NCI-H1048 (cell line): ENCODE measurements around the gene LTO1.
"Not testable (repeated sequence)": the region's sequence is repeated elsewhere in the genome, so short reads cannot be mapped to it uniquely, and the experiment has no call there.

Experiments
- DNase-seq: peaks from one replicate; lab custom pipeline; 2025; lab: John Stamatoyannopoulos, UW

Gene LTO1

GRCh38 chr11:69700278-69701140 is 25.4 kb upstream of the LTO1 start:
- no peak for DNase-seq

- DNase-seq, result no peak
These were observed 24.1 kb upstream of the LTO1 start for GRCh38 chr11:69699213-69699612.

- DNase-seq, result no peak
These were observed 23.2 kb upstream of the LTO1 start for GRCh38 chr11:69698362-69698761.

- DNase-seq, result no peak
These were observed 22.7 kb upstream of the LTO1 start for GRCh38 chr11:69697861-69698260.

- no peak for DNase-seq
These were observed 22.3 kb upstream of the LTO1 start for GRCh38 chr11:69697469-69697843.

- no peak for DNase-seq
These were observed 21.8 kb upstream of the LTO1 start for GRCh38 chr11:69696749-69697468.

- not testable (repeated sequence) for DNase-seq
These were observed 20.8 kb upstream of the LTO1 start for GRCh38 chr11:69695995-69696394.

- DNase-seq, result no peak
These were observed 20.4 kb upstream of the LTO1 start for GRCh38 chr11:69695581-69695980.

GRCh38 chr11:69694781-69695180 is 19.6 kb upstream of the LTO1 start:
- no peak for DNase-seq

- no peak for DNase-seq
These were observed 17.3 kb upstream of the LTO1 start for GRCh38 chr11:69692422-69692821.

- no peak for DNase-seq
These were observed 16.3 kb upstream of the LTO1 start for GRCh38 chr11:69691463-69691862.

GRCh38 chr11:69689484-69690319 is 14.5 kb upstream of the LTO1 start:
- DNase-seq, result no peak

GRCh38 chr11:69687969-69688771 is 13.0 kb upstream of the LTO1 start:
- DNase-seq, result not testable (repeated sequence)

- no peak for DNase-seq
These were observed 11.7 kb upstream of the LTO1 start for GRCh38 chr11:69686856-69687255.

GRCh38 chr11:69686452-69686851 is 11.3 kb upstream of the LTO1 start:
- DNase-seq, result no peak

GRCh38 chr11:69685348-69685747 is 10.2 kb upstream of the LTO1 start:
- DNase-seq, result no peak

- no peak for DNase-seq
These were observed 9.5 kb upstream of the LTO1 start for GRCh38 chr11:69684651-69685050.

- no peak for DNase-seq
These were observed 8.7 kb upstream of the LTO1 start for GRCh38 chr11:69683764-69684333.

GRCh38 chr11:69682681-69683326 is 7.7 kb upstream of the LTO1 start:
- DNase-seq, result no peak

GRCh38 chr11:69682221-69682620 is 7.1 kb upstream of the LTO1 start:
- DNase-seq, result no peak

- no peak for DNase-seq
These were observed 5.5 kb upstream of the LTO1 start for GRCh38 chr11:69680688-69681087.
